ENCODE results near the gene TOPBP1.

Gene TOPBP1

GRCh38 chr3:133643611-133644010 lies 18.1 kb downstream of the TOPBP1 start:
- Histone ChIP-seq H3K27me3 (ENCODE audit: low read depth, low read length) (no peaks in the 10 kb centered on the region), H2AFZ (ENCODE audit: low read depth, low read length) (no peak overlapping the region), H3K36me3 (replicated peaks; ENCODE audit: low read depth, low read length) (peaks cover 72% of the 10 kb centered on the region), H3K4me1 (ENCODE audit: low read length) (no peaks in the 10 kb centered on the region), H3K9ac (ENCODE audit: low read length) (no peak overlapping the region), H3K27ac (ENCODE audit: low read length) (no peak overlapping the region), H3K4me2 (ENCODE audit: low read length) (no peak overlapping the region), H3K9me3 (ENCODE audit: insufficient read depth, low read length) (no peaks in the 10 kb centered on the region), H4K20me1 (ENCODE audit: insufficient read depth, low read length) (0 out of 2 replicates have a peak, but pooled peaks cover 2% of the 10 kb centered on the region), H3K79me2 (ENCODE audit: low read length) (peaks cover 13% of the 10 kb centered on the region; the same call in 1 of the 2 replicates), H3K4me3 (ENCODE audit: low read length) (no peak overlapping the region)
- no peak for TF ChIP-seq EZH2phosphoT487 (IDR thresholded peaks at IDR 0.05; ENCODE audit: low read depth)
- TF ChIP-seq CTCF (IDR thresholded peaks at IDR 0.05; ENCODE audit: low read depth, low read length): no peak

- H3K27me3 ChIP-seq (ENCODE audit: low read depth, low read length): no peaks in the 10 kb centered on the region
- H3K27ac ChIP-seq (ENCODE audit: low read length): no peak overlapping the region
- H3K4me2 ChIP-seq (ENCODE audit: low read length): no peak overlapping the region
- H3K79me2 ChIP-seq (ENCODE audit: low read length): peaks cover 7% of the 10 kb centered on the region; the same call in 1 of the 2 replicates
- no peak overlapping the region for H2AFZ ChIP-seq (ENCODE audit: low read depth, low read length)
- TF ChIP-seq CTCF (IDR thresholded peaks at IDR 0.05; ENCODE audit: low read depth, low read length) (no peak), EZH2phosphoT487 (IDR thresholded peaks at IDR 0.05; ENCODE audit: low read depth) (no peak)
- no peaks in the 10 kb centered on the region for H3K9me3 ChIP-seq (ENCODE audit: insufficient read depth, low read length)
- no peaks in the 10 kb centered on the region for H3K4me1 ChIP-seq (ENCODE audit: low read length)
- H3K4me3 ChIP-seq (ENCODE audit: low read length): no peak overlapping the region
- no peak overlapping the region for H3K9ac ChIP-seq (ENCODE audit: low read length)
- H4K20me1 ChIP-seq (ENCODE audit: insufficient read depth, low read length): 0 out of 2 replicates have a peak, but pooled peaks cover 4% of the 10 kb centered on the region
- H3K36me3 ChIP-seq (replicated peaks; ENCODE audit: low read depth, low read length): peaks cover 73% of the 10 kb centered on the region
Observed at GRCh38 chr3:133641254-133641653, 20.5 kb downstream of the TOPBP1 start.

- H3K4me2 ChIP-seq (ENCODE audit: low read length): no peak overlapping the region
- TF ChIP-seq EZH2phosphoT487 (IDR thresholded peaks at IDR 0.05; ENCODE audit: low read depth) (no peak), CTCF (IDR thresholded peaks at IDR 0.05; ENCODE audit: low read depth, low read length) (no peak)
Observed at GRCh38 chr3:133633439-133633838, 28.3 kb downstream of the TOPBP1 start.

GRCh38 chr3:133629146-133629545 lies 32.6 kb downstream of the TOPBP1 start:
- no peak for TF ChIP-seq EZH2phosphoT487 (IDR thresholded peaks at IDR 0.05; ENCODE audit: low read depth)
- no peak for TF ChIP-seq CTCF (IDR thresholded peaks at IDR 0.05; ENCODE audit: low read depth, low read length)
- Histone ChIP-seq H3K36me3 (replicated peaks; ENCODE audit: low read depth, low read length) (peaks cover 52% of the 10 kb centered on the region), H3K27me3 (ENCODE audit: low read depth, low read length) (no peaks in the 10 kb centered on the region), H4K20me1 (ENCODE audit: insufficient read depth, low read length) (peaks cover 5% of the 10 kb centered on the region; the same call in 1 of the 2 replicates), H3K27ac (ENCODE audit: low read length) (no peak overlapping the region), H3K9ac (ENCODE audit: low read length) (no peak overlapping the region), H3K4me1 (ENCODE audit: low read length) (peaks cover 9% of the 10 kb centered on the region; the same call in 1 of the 2 replicates), H3K9me3 (ENCODE audit: insufficient read depth, low read length) (no peaks in the 10 kb centered on the region), H2AFZ (ENCODE audit: low read depth, low read length) (no peak overlapping the region), H3K4me2 (ENCODE audit: low read length) (no peak overlapping the region), H3K4me3 (ENCODE audit: low read length) (no peak overlapping the region), H3K79me2 (ENCODE audit: low read length) (no peaks in the 10 kb centered on the region)

More at GRCh38 chr3:133633439-133633838, 28.3 kb downstream of the TOPBP1 start:
- no peak overlapping the region for H3K9ac ChIP-seq (ENCODE audit: low read length)
- H2AFZ ChIP-seq (ENCODE audit: low read depth, low read length): no peak overlapping the region
- peaks cover 11% of the 10 kb centered on the region; the same call in 1 of the 2 replicates for H3K79me2 ChIP-seq (ENCODE audit: low read length)
- H3K4me1 ChIP-seq (ENCODE audit: low read length): no peaks in the 10 kb centered on the region
- H3K27me3 ChIP-seq (ENCODE audit: low read depth, low read length): no peaks in the 10 kb centered on the region
- H3K27ac ChIP-seq (ENCODE audit: low read length): no peak overlapping the region
- H3K9me3 ChIP-seq (ENCODE audit: insufficient read depth, low read length): no peaks in the 10 kb centered on the region
- H3K4me3 ChIP-seq (ENCODE audit: low read length): no peak overlapping the region
- peaks cover 6% of the 10 kb centered on the region; the same call in 1 of the 2 replicates for H4K20me1 ChIP-seq (ENCODE audit: insufficient read depth, low read length)
- H3K36me3 ChIP-seq (replicated peaks; ENCODE audit: low read depth, low read length): peaks cover 61% of the 10 kb centered on the region
